Heart left ventricle (tissue), 16 donors: ENCODE data around the gene NDUFA5. TPM values are rescaled to one million over a fixed set of nuclear protein-coding genes. Genes with fewer than 3 reads are reported as not detected.

Source experiments
- ATAC-seq, 4 donors: fragments of 200-7000 bp; cut with Tn5 transposase; one replicate each; pipeline ENCODE4 v1.9.1; 2020 to 2022; ENCODE audit warnings: moderate library complexity in 4 of 4, mild to moderate bottlenecking in 3 of 4, moderate number of reproducible peaks in 1 of 4
- DNase-seq, 5 donors: peaks; one replicate each; pipeline ENCODE4 v3.0.0-alpha.2; 2020
- H3K27ac ChIP-seq, 12 donors: fragments of 200-600 bp; sonication (generic) in 4 of 12; one replicate each; pipeline versions ENCODE4 v1.5.0 to v1.8.0; 2016 to 2022; ENCODE audit warnings: mild to moderate bottlenecking in 2 of 12
- H3K27me3 ChIP-seq, 9 donors: fragments of 200-600 bp; sonication (generic) in 2 of 9; one replicate each; pipeline versions ENCODE4 v1.5.1 to v1.8.0; 2016 to 2022; ENCODE audit warnings: mild to moderate bottlenecking in 3 of 9
- H3K36me3 ChIP-seq, 9 donors: fragments of 200-600 bp; sonication (generic) in 2 of 9; one replicate each; pipeline versions ENCODE4 v1.5.0 to v1.8.0; 2018 to 2022; ENCODE audit warnings: mild to moderate bottlenecking in 2 of 9
- H3K4me1 ChIP-seq, 12 donors: fragments of 200-600 bp; sonication (generic) in 4 of 12; one replicate each; pipeline versions ENCODE4 v1.5.0 to v1.8.0; 2016 to 2022; ENCODE audit warnings: mild to moderate bottlenecking in 3 of 12
- H3K4me3 ChIP-seq, 12 donors: fragments of 200-600 bp; sonication (generic) in 4 of 12; one replicate each; pipeline versions ENCODE4 v1.5.0 to v1.8.0; 2017 to 2022; ENCODE audit warnings: mild to moderate bottlenecking in 9 of 12, moderate library complexity in 4 of 12
- H3K9me3 ChIP-seq, 12 donors: fragments of 200-600 bp; sonication (generic) in 4 of 12; one replicate each; pipeline versions ENCODE4 v1.5.0 to v1.8.0; 2016 to 2022; ENCODE audit warnings: mild to moderate bottlenecking in 1 of 12
- POLR2A ChIP-seq, 2 donors: fragments of 450-650 bp; IDR thresholded peaks; one replicate each; pipeline ENCODE4 v1.6.1; 2017; ENCODE audit warnings: antibody characterized with exemption in 2 of 2, mild to moderate bottlenecking in 2 of 2, moderate library complexity in 2 of 2
- WGBS, 4 donors: extraction: QIAGEN DNeasy Blood & Tissue Kit in 2 of 4; methylation state at CpG; one replicate each; pipeline versions ENCODE4 v1.1.5 to v1.1.7; 2013 to 2018; 5-methylcytosine and 5-hydroxymethylcytosine counted together
- intact Hi-C, 10 donors: fragments of 100-400 bp; cut with DNase I; formaldehyde crosslinking; loops; one replicate each; pipeline versions ENCODE4 v1.11.1 to v1.14.2; 2022
- polyA plus RNA-seq, 2 donors: library from polyadenylated mRNA; stranded (reverse); fragments of 200-250 nt; gene quantifications; one replicate each; pipeline ENCODE4 v1.2.3, GENCODE V29; 2013
- total RNA-seq, 9 donors: library from RNA; depleted of rRNA in 2 of 9; stranded (reverse); fragments of >200 nt in 2 of 9; fragmentation: NEBNext Ultra II Directional in 3 of 9; extraction: Animal tissue kit (Norgen Biotek cat#: 25700) in 3 of 9; gene quantifications; one replicate each; pipeline versions ENCODE4 v1.1.0 to v1.2.4, GENCODE V29; 2016 to 2023
- TF ChIP-seq, protein P1 (sequence below), 12 donors: fragments of 200-600 bp; sonication (generic) in 4 of 12; IDR thresholded peaks; one replicate each; pipeline versions ENCODE4 v1.5.0 to v1.8.0; 2018 to 2022; ENCODE audit warnings: antibody characterized with exemption in 12 of 12, mild to moderate bottlenecking in 5 of 12
- donor health status: ischemic (EF 13 %, LVEDD 7.1; RV severe dilation, severe dysfunction).
- donor health status: healthy with polysubstance abuse.
- donor health status: DM: no; HTN: yes; CAD: no.
- donor health status: DM: no; HTN: no; CAD: no.
- donor health status: ischemic (EF 25% LVEDD 6.9; RV normal size, moderate dysfunction).
- donor health status: ischemic (EF 25% LVEDD 5.7; RV mildly dilated, moderate dysfunction).
- donor health status: healthy.
- donor health status: DM: yes; HTN: yes; CAD: no.
- donor health status: ischemic (EF 35%, LVEDD 5.7; RV mildly dilated, moderate dysfunction).
- donor health status: nonischemic (EF 11% LVEDD 7.7; RV severe dilation, severe dysfunction).
- donor health status: DM: yes; HTN: yes; CAD: no.
- donor health status: PGD.
- donor health status: ischemic (EF 29% LVEDD 5.4; RV normal size, mild dysfunction).
- donor health status: nonischemic (EF 23%, LVEDD 6.1; RV moderate dilation, normal function).

NDUFA5 gene
- total and polyA plus RNA-seq, 11 donors: 109 to 415 (median 245) TPM

- H3K4me3 ChIP-seq: no peak overlapping the region
- DNase-seq (no peak), ATAC-seq (no peak)
- intact Hi-C loops: loop anchor here in 6 of 10 donors (5.0 to 10.0 kb wide), 4 partner anchors 38 to 375 kb away; no protein-coding TSS in a partner anchor
- H3K27me3 ChIP-seq: peaks cover 0 to 4% (median 0%) of the 10 kb centered on the region in 9 donors
- H3K9me3 ChIP-seq: no peaks in the 10 kb centered on the region
- no peaks in the 10 kb centered on the region for H3K4me1 ChIP-seq
- TF ChIP-seq POLR2A (IDR thresholded peaks at IDR 0.05): no peak
- TF ChIP-seq, protein P1, sequence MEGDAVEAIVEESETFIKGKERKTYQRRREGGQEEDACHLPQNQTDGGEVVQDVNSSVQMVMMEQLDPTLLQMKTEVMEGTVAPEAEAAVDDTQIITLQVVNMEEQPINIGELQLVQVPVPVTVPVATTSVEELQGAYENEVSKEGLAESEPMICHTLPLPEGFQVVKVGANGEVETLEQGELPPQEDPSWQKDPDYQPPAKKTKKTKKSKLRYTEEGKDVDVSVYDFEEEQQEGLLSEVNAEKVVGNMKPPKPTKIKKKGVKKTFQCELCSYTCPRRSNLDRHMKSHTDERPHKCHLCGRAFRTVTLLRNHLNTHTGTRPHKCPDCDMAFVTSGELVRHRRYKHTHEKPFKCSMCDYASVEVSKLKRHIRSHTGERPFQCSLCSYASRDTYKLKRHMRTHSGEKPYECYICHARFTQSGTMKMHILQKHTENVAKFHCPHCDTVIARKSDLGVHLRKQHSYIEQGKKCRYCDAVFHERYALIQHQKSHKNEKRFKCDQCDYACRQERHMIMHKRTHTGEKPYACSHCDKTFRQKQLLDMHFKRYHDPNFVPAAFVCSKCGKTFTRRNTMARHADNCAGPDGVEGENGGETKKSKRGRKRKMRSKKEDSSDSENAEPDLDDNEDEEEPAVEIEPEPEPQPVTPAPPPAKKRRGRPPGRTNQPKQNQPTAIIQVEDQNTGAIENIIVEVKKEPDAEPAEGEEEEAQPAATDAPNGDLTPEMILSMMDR (IDR thresholded peaks at IDR 0.05): no peak
- 59 to 68% (median 68%) methylated on average over 8 of the region's 8 CpGs for WGBS, 4 donors
- H3K36me3 ChIP-seq: no peaks in the 10 kb centered on the region
- no peak overlapping the region for H3K27ac ChIP-seq
Measured at GRCh38 chr7:123499211-123499970, 58.2 kb downstream of the NDUFA5 start.

DNA sequence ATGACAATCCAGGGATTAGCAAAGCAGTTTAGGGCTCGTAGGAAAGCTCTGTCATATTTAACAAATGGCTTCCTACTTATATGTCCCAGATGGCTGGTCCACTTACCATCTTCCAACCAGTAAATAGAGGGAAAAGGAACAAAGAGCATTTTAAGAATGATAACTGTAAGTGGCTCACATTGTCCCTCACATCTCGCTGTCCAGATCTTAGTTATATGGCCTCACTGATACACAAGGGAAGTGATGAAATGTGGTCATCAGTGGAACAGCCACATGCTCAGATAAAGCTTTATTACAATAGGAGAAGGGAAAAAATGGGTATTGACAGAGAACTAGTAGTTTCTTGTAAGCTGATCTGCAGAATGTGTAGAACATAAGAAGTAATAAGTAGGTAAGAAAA lies 59.0 kb downstream of the NDUFA5 start:
- Histone ChIP-seq H3K27me3 (peaks cover 0 to 4% (median 0%) of the 10 kb centered on the region in 9 donors), H3K4me1 (peaks cover 0 to 2% (median 0%) of the 10 kb centered on the region in 12 donors), H3K27ac (no peak overlapping the region), H3K36me3 (no peaks in the 10 kb centered on the region), H3K9me3 (no peaks in the 10 kb centered on the region), H3K4me3 (no peak overlapping the region)
- TF ChIP-seq, protein P1 (IDR thresholded peaks at IDR 0.05): no peak
- no peak for TF ChIP-seq POLR2A (IDR thresholded peaks at IDR 0.05)
- no peak for ATAC-seq
- intact Hi-C loops: loop anchor here in 6 of 10 donors (5.0 to 10.0 kb wide), 4 partner anchors 39 to 376 kb away; no protein-coding TSS in a partner anchor
- no peak for DNase-seq
- 68 to 77% (median 76%) methylated on average over 2 of the region's 2 CpGs for WGBS, 4 donors

DNA sequence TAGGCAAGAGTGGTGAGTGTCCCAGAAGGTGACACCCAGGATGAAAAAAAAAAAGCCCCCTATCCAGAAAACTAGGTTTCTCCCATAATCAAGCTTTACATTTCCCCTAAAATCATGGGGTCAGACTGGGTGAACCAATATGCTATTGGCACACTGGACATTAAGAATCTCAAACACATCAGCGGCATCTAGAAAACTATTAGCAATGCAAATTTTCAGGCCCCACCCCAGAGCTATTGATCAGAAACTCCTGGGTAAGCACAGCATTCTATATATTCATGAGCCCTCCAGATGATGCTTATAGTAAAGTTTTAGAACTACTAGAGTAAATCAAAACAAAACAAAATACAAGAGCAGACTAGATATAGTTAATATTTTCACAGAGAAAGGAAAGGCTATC lies 59.6 kb downstream of the NDUFA5 start:
- DNase-seq (no peak), ATAC-seq (no peak)
- H3K27me3 ChIP-seq: peaks cover 0 to 4% (median 0%) of the 10 kb centered on the region in 9 donors
- H3K4me3 ChIP-seq: no peak overlapping the region
- H3K36me3 ChIP-seq: no peaks in the 10 kb centered on the region
- H3K4me1 ChIP-seq: peaks cover 0 to 2% (median 0%) of the 10 kb centered on the region in 12 donors
- 84 to 96% (median 84%) methylated on average over 1 of the region's 1 CpG for WGBS, 4 donors
- no peaks in the 10 kb centered on the region for H3K9me3 ChIP-seq
- no peak overlapping the region for H3K27ac ChIP-seq
- intact Hi-C loops: loop anchor here in 6 of 10 donors (5.0 to 10.0 kb wide), 4 partner anchors 39 to 377 kb away; no protein-coding TSS in a partner anchor
- TF ChIP-seq POLR2A (IDR thresholded peaks at IDR 0.05): no peak

DNA sequence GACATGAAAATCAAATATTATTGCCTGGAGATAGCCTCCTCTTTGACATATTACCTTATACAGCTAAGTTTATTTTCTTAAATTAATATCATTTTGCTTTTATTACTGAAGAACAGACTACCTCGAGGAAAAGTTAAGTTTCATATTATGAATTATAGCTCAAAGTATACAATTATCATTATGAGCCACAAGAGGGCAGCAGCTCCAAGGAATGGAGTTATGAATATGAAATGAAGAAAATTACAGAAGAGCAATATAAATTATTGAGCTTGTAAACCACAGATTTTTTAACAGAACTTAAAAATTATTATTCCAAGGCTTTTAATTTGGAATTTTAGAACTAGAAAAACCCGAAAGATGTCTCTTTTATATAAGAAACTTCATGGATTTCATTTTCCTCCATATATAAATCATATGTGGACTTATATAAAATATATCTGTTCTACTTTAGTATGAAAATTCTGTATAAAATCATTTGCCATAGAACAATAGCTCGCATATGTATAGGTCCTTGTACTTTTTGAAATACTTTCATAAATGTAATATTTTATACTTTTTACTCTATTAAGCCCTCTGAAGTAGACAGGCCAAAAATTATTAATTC lies 63.3 kb downstream of the NDUFA5 start:
- ATAC-seq (no peak), DNase-seq (no peak)
- 4 to 8% (median 6%) methylated on average over 3 of the region's 3 CpGs for whole genome bisulfite sequencing, 4 donors
- H3K4me1 ChIP-seq: peaks cover 0 to 2% (median 0%) of the 10 kb centered on the region in 12 donors
- no peak for TF ChIP-seq POLR2A (IDR thresholded peaks at IDR 0.05)
- TF ChIP-seq, protein P1 (IDR thresholded peaks at IDR 0.05): peak; percentile 67 to 89 (median 80)
- no peak overlapping the region for H3K27ac ChIP-seq
- no peaks in the 10 kb centered on the region for H3K36me3 ChIP-seq
- intact Hi-C loops: loop anchor here (2.0 to 10.0 kb wide), 7 partner anchors 41 to 381 kb away; partner anchors contain the start of gene IQUB (in 1 of the 10)
- H3K27me3 ChIP-seq: peaks cover 0 to 4% (median 0%) of the 10 kb centered on the region in 9 donors
- H3K4me3 ChIP-seq: no peak overlapping the region
- peaks cover 0 to 8% (median 0%) of the 10 kb centered on the region in 12 donors for H3K9me3 ChIP-seq
